Measurements from ENCODE around the gene OVCA2. TPM values are rescaled to one million over a fixed set of nuclear protein-coding genes. Genes with fewer than 3 reads are reported as not detected.
"Not testable (repeated sequence)": the region's sequence is repeated elsewhere in the genome, so short reads cannot be mapped to it uniquely, and the experiment has no call there.

Gene OVCA2
- total RNA-seq, 1 experiment from 2014 or later, result 47.3 TPM

DNA sequence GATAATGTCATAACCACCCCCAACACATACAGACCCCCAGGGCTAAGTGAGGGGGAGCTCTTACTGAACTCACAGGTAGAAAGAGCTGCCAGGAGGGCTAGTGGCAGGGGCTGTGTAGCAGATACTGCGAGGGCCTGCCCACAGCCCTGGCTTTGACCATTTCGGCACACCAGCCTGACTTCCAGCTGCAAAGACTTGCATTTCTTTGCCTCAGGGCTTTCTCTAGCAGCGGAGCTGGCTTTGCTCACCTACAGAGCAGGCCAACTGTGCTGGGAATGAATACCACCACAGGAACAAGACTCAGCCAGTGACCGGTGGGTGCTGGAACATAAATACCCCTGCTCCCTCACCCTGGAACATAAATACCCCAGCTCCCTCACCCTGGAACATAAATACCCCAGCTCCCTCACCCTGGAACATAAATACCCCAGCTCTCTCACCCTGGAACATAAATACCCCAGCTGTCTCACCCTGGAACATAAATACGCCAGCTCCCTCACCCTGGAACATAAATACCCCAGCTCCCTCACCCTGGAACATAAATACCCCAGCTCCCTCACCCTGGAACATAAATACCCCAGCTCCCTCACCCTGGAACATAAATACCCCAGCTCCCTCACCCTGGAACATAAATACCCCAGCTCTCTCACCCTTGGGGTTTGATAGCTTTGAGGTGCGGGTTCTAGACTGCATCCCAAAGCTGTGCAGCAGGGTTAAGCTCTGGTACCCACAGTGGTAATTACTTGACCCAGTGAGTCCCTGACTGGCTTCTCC, 28.4 kb upstream of the OVCA2 start:
- not testable (repeated sequence) for DNase-seq (ENCODE audit: extremely low read depth, low read depth)

DNA sequence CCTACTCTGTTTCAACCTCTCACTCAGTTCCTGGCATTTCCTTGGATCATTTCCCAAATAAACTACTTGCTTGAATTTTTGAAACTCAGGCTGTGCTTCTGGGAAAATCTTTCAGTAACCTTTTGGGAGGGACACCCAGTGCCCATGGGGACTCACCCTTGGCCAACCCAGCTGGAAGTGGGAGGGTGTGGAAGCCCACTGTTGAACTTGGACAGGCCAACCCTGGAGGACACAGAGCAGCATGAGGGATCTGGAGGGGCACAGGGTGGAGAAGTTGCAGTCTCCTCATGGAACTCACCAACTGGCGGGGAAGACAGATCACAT, 27.9 kb upstream of the OVCA2 start:
- no peak for DNase-seq (ENCODE audit: extremely low read depth, low read depth)

DNA sequence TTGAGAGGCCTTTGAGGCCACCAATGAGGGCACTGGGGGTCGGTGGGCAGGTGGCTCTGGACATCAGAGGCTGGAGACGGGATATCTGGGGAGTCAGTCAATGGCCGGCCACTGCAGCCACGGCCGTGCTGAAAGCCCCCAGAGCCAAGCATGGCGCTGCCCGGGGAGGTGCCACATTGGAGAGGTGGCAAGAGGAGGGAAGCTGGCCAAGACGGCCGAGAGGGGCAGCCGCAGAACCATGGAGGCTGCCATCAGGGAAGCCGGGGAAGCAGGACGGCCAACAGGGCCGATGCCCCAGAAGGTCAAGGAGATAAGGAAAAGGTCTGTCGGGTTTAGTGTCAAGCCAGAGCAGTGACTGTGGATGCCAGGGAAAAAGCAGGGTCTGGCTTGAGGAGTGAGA, 26.5 kb upstream of the OVCA2 start:
- no peak for DNase-seq (ENCODE audit: extremely low read depth, low read depth)

DNA sequence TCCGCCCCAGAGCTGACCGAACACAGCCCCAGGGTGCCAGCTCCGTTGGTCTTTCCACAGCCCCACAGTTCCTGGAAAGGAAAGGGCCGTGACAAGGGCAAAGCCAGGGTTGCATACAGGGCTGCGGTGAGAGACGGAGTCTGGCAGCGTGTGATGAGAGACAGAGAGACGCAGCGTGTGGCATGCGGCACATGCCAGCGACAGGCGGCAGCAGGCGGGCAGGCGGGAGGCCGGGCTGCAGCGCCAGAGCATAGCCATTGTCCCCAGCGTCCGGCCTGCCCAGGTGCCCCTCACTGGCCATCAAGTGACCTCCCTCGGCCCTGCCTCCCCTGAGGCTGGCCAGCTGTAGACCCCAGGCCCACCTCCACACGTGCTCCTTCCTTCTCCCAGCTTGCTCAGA, 25.3 kb upstream of the OVCA2 start:
- DNase-seq (ENCODE audit: extremely low read depth, low read depth), result no peak

DNA sequence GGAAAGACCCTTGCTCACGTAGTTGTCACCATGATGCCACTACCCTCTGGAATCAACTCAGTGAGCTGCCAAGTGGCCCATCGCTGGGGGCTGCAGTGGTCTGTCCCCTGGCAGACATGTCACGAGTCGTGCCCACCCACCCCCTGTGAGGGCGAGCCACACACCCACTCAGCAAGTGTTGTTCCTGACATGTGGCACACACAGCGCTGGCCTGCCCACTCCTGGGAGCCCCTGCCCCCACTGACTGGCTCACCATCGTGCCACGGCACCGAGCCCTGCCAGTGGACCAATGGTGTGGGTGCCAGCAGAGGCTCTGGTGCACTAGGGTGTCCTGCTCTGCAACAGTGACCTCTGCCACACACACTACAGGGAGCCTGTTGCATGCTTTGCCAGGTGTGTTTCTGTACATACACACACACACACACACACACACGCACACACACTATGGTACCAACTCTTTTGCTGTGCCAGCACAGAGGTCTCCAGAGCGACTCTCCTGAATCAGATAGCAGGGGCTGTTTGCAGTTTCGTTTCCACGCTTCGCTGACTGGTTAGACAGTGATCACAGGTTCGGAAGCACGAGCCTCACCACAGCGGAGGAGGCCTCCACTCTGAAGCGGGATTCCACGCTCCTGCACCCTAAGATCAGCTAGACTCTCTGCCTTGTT, 24.4 kb upstream of the OVCA2 start:
- no peak for DNase-seq (ENCODE audit: extremely low read depth, low read depth)

DNA sequence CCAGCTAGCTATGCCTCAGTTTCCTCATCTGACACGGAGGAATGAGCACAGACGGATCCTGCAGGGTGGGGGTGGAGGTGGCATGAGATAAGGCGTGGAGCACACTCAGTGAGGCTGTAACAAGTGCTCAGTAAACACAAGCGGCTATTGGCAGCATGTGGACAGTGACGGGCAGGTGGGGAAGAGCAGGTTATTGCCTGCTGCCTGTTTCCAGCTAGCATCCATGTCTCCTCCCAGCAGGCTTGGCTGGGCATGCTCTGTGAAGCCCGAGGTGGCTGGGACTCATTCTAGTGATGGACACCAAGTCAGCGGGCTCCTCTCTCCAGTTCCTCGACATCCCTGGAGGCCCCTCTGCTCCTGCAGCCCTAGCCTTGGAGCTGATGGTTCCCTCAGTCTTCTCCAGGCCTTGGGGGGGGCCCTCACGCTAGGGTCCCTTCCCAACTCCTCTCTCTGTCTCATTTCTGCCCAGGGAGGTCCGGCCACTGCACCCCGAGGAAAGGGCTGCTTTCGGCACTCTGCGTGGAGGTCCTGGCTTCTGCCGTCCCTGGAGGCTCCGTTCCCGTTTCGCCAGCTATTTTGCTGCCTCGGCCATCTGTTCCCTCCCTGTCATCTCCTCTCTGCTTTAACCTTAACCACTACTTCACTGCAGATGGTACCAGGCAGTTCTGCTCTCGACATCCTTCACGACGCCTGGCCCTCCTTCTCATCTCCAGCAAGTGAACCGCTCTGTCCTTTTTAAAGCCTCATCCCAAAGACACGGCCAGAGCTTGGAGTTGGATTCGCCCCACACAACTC, 22.9 kb upstream of the OVCA2 start:
- no peak for DNase-seq (ENCODE audit: extremely low read depth, low read depth)

DNA sequence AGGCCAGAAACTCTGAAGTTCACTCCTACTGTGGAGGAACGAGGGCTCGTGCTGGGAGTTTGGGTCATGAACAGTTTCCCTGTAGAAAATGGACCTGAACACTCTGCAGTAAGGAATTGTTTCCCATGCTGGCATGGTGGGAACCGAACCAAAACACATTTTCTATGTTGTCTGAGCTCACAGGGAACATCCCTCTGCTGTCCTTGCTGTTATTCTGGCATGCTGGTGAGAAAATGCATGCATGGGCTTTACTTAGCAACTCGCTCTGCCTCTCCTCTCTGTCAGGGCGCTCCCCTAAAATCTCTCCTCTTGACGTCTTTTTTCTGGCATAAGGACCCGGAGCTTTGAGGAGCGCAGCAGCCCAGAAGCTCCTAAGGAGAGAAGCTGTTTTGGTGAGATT, 22.1 kb upstream of the OVCA2 start:
- no peak for DNase-seq (ENCODE audit: extremely low read depth, low read depth)

DNA sequence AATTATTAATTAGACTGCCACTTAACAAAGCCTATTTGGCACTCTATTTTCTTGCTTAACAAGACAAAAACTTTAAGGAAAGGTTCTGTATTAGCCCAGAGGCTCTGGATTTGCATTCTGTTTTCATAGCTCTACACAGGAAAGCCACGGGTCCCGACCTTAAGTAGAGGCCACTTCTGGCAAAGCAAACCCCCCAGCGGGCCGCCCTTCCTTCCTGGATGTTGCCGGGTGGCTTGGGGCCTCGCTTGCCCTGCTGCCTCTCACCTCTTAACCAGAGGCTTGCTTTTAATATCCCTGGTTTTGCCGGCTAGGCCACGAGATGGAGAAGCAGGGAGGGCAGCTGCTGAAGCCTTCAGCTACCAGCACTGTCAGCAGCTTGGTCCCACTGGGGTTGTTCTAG, 21.1 kb upstream of the OVCA2 start:
- no peak for DNase-seq (ENCODE audit: extremely low read depth, low read depth)

DNA sequence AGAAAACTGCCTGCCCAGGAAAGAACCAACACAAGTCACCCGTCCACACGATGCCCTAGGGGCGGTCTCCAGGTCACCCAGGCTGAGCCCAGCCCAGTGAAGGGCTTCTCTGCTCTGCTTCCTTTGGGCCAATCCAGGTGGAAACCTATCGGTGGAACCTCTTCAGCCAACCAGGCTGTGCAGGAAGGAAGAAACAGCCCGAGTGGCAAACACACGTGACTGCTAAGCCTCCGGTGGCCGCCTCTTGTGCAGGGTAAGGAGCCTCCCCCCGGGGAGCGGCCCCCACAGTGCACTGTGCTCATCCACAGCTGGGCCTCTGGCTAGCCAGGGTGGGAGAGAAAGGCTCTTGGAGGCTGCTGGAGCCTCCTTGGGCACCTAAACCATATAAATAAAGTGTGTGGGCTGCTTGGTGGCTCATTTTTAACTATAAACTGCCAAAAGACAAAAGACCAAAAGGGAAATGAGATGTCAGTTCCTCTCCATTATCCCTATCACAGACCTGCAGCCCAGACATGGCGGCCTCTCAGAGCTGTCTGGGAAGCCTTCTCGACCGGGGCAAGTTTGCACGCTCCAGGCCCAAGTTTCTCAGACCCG, 19.1 kb upstream of the OVCA2 start:
- DNase-seq (ENCODE audit: extremely low read depth, low read depth), result no peak

DNA sequence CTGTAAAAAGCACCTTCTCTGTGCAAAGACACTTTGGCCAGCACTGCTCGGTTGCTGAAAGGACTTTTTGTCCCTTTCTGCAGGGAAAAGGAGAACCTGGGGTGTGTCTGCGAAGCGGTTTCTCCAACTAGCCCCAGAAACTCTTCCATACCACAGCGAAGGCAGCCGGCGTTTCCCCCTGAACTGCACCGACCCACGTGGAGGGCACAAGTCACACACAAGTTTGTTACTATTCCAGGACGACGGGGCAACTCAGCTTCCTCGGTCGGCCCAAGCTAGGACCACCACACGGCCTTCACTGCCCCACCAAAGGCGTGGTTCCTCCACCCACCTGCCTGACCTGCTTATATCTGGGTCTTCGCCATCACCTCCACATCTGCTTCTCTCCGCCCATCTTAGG, 18.6 kb upstream of the OVCA2 start:
- DNase-seq (ENCODE audit: extremely low read depth, low read depth), result no peak

DNA sequence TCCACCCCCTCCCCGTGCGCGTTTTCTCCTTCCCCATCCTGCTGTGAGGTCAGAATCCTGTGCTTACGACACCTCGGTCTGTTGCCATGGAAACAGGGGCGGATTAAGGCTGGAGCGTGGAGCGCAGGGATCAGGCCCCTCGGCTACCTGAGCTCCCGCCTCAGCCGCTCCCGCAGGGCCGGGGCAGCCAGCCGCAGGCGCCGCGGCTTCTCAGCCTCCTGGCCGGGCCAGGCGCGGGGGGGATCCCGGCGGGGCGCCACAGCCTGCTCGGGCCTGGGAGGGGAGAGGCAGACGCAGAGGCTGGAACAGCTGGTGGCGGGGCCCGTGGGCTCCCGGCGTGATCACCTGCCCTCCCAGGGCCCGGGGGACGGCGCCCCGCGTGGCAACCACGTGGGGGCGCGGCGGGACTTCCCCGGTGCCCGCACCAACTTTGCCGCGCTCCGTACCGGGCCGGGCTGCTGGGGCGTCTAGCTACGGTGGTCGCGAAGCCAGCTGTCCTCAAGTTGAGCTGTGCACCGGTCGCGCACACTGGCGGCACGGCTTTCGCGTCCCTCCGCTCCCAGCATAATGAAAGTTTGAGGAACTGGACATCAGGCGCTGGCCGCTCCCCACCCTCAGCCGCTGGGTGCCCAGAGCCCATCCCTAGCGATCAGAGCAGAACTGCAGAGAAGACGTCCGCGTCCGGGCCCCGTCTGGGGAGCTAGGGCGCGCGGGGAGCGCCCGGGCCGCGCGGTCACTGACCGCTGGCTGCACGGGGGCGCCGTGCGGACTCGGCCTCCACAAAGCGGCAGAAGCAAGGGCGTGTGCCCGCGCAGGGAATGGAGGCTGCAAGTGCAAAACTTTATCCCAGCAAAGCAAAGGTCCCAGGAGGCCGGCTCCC, 17.9 kb upstream of the OVCA2 start:
- no peak for DNase-seq (ENCODE audit: extremely low read depth, low read depth)

DNA sequence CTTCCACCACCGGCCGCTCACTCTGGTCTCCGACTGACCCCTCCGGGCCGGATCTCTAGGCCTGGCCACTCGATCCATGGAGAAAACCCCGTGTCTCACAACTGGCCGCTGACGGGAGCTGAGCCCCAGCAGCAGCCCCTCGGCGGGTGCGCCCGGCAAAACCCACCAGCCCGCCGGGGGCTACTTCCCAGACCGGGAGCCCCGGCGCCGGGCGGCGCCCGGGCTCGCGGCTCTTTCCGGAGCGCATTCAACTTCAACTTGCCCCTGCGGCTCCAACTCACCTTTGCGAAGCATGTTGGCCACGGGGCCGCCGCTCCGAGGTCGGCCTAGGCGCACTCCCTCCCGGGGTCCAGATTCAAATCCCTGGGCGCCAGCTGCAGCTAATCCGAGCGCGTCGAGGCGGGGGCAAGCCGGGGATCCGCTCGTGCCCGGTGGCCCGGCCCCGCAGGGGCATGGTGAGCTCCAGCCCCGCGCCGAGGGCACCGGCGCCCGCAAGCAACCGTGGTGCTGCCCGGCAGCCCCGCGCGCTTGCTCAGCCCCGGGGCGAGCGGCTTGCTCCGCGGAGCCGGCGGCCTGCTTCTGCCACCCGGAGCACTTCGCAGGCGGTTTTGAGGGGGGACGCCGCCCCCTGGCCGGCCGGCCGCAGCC, 17.1 kb upstream of the OVCA2 start:
- DNase-seq (ENCODE audit: extremely low read depth, low read depth), result no peak

DNA sequence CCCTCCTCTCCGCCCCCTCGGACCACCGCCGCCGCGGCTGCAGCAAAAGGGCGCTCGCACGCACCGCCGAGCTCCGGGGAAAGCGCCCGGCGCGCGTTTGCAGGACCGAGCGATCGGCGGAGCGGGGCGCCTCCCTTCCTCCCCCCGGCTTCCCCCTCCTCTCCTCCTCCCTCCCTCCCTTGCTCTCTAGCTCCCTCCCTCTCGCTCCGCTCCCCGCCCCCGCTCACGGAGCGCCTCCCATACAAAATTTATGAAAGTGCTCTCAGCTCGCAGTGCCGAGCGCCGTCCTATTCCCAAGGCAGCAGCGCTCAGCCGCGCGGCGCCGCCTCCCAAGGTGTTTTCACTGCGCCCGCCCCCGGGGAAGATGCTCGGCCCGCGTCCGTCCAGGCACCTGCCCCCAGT, 16.6 kb upstream of the OVCA2 start, which contains the start of gene RTN4RL1:
Gene RTN4RL1 (minus strand): TSS at position 115 of the 402 bp plus-strand sequence. CDS start 469 bp downstream, outside the sequence.
- DNase-seq (ENCODE audit: extremely low read depth, low read depth), result peak; percentile 41

DNA sequence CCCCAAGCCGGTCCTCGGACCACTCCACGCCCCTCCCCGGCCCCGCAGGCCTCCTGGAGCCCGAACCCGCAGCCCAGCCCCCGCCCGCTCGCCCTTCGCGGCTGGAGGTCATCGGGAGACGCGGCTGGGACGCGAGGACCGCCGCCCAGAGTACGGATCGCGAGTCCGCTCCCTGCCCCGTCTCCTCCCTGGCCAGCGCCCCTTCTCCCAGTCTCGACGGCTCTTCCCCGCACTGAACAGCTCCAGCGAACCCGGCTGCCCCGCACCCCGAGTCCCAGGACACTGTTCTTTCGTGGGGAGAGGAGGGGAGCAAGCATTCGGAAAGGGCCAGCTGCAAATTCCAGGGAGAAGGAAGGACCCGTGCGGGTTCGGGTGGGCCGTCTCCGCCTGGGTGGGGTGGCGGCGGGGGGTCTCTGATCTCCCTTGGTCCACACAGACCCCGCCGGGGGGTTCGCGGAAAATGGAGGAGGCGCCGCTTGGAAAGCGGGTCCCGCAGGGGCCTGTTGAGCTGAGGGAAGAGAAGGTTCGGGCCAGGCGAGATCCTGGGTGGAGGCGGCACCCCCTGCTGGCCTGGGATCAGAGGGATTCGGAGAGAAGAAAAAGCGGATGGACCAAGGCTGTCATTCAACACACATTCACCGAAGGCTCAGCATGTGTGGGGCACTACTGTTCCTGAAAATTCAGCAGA, 16.1 kb upstream of the OVCA2 start:
- peak; percentile 61 for DNase-seq (ENCODE audit: extremely low read depth, low read depth)

DNA sequence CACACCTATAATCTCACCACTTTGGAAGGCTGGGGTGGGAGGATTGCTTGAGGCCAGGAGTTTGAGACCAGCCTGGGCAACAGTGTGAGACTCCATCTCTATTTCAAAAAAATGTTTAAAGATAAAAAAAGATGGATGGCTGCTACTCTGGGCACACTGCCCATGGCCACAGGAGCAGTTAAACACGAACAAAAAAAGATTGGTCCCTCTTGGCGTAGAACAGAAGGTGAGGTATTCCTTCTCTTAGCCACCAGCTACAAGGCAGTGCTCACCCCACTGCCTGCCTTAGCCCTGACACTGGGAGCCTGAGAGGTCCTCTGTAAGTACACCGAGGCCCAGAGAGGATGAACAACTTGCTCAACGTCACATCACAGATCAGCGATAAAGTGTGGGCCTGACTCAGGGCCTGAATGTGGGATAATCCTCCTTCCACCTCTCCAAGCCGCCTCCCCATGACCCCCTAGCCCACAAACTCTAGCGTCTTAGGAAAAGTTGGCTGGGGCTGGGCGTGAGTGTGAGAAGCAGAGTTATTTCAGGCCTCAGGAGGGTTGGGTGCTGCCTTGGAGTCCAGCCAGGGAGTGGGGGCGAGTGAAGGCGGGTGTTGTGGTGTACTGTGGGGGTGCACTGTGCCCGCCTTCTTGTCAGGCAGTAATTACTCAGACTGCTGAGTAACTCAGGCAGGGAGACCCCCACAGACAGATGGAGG, 14.1 kb upstream of the OVCA2 start:
- no peak for DNase-seq (ENCODE audit: extremely low read depth, low read depth)

DNA sequence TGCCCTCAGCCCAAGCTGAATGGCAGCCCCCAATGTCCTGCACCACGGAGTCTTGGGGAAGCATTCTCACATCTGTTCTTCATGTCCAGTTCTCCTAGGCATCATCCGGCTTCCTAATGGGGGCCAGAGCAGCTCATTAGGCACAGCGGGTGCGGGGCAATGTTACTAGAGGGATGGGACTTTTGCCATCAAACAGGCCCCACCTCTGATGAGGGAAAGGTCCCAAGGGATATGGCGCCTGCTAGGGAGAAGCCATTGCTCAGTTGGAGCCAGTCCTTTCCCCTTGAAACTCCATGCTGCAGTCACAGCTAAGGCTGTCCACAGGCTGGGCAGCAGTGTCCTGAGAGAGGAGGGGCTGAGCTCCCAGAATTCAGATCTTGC, 13.6 kb upstream of the OVCA2 start:
- no peak for DNase-seq (ENCODE audit: extremely low read depth, low read depth)

DNA sequence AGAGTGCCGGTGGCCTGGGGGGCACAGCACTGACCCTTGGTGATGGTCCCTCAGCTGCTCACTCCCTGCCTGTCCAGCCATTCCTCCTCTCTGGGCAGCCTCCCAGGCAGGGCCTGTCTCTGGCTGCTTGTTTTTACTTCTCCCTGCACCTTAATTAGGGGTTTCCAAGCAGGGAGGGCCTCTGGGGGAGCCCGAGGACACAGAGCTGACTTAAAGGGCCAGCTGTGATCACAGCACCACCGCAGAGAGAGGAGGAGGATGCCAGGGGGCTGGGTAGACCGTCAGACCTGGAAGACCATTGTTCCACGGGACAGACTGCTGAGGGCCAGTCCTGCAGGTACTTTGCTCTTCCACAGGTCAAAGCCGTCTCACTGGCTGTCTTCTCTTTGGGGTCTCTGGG, 13.1 kb upstream of the OVCA2 start:
- no peak for DNase-seq (ENCODE audit: extremely low read depth, low read depth)

DNA sequence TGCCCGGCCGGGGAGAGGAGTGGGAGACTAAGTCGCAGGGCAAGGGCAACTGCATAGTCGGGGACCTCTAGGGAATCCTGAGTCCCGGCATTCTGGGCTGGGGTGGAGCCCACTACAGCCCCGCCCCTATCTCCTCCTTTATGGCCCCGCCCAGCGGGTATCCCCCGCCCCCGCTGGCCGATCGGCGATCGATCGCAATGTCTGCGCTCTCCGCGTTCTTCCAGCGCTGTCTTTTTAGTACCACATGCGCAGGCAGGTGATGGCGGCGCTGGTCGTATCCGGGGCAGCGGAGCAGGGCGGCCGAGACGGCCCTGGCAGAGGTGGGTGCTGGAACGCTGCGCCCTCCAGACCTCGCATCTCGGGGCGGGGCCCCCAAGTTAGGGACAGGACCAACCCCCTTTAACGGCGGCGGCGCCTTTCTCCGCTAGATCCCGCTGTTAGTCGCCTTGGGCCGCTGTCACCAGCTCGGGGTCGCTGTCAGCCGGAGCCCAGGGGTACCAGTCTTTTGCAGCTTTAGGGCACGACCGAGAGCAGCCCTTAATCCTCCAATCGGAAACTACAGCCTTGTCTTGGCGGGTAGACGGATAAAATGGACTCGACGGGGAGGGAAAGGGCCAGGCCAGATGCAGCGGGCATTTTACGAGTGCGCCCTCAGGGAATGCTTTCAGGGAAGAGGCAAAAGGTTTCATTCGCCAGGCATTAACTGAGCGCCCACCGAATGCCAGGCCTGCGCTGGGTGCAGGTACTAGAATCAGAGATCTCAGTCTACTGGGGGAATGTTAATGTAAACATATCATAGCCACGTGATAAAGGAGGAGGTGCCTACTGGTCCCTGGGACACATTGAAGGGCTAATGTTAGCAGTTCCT, 11.7 kb upstream of the OVCA2 start, which contains the start of gene DPH1:
Gene DPH1 (plus strand): TSS at position 243 of the 868 bp plus-strand sequence. CDS start 17 bp downstream, at position 260.
- peak; percentile 85 for DNase-seq (ENCODE audit: extremely low read depth, low read depth)
